HepG2 (cell line): ENCODE measurements around the gene APRT.

Experiments used
- ARID3A ChIP-seq: IDR thresholded peaks from 2 replicates; pipeline ENCODE4 v1.6.1; 2012; ENCODE audit warnings: low read depth, low read length, improper control_type of control experiment
- ATF3 ChIP-seq: sonication (generic); formaldehyde crosslinking; IDR thresholded peaks from 2 replicates; pipeline ENCODE4 v1.4.0; 2020; ENCODE audit warnings: missing genetic modification reagents
- CTCF ChIP-seq: sonication (generic); formaldehyde crosslinking; IDR thresholded peaks from 2 replicates; pipeline ENCODE4 v1.5.0; 2020; ENCODE audit warnings: mild to moderate bottlenecking, missing genetic modification reagents, moderate library complexity
- NFRKB ChIP-seq: fragments of 450-650 bp; IDR thresholded peaks from 2 replicates; pipeline ENCODE4 v1.6.1; 2017
- ZNF781 ChIP-seq: sonication (generic); formaldehyde crosslinking; IDR thresholded peaks from 2 replicates; pipeline ENCODE4 v1.5.1; 2020; ENCODE audit warnings: borderline replicate concordance, mild to moderate bottlenecking, missing genetic modification reagents; ENCODE audit errors: not compliant biosample characterization
- TF ChIP-seq, protein P1 (sequence below): sonication (generic); formaldehyde crosslinking; IDR thresholded peaks from 2 replicates; pipeline ENCODE4 v1.4.0; 2020; ENCODE audit warnings: mild to moderate bottlenecking, missing genetic modification reagents

DNA sequence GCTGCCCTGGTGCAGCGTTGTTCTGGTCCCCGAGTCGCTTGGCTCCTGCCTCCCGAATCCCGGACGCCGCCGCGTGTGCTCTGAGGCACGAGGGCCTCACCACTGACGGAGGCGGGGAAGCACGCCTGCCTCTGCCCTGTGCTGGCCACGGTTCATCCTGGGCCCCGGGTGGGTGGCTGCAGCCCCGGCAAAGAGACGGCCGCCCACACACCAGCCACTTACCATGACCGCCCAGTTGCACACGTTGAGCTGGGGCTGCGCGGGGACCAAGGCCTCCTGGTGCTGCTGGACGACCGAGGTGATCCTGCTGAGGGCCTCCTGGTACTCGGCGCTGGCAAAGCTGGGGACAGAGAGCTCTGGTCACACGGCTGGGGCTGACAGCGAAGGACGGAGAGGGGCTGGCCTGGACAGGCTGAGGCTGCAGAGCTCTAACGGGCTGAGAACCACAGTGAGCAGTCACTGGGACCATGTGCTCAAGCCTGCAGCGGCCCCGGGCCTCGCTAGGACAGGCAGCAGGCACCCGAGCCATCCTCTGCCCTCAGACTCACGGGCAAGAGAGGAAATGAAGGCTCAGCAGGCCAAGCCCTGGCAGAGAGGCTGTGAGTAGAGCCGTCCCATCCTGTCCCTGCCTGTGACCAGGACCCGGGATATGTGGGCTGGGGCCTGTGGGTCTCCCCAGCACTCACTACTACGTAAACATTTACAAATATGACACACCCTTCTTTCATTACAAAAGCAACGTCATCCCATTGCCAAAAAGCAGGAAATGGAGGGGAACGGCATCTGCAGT lies 6.3 kb upstream of the APRT start:
- TF ChIP-seq, protein P1, sequence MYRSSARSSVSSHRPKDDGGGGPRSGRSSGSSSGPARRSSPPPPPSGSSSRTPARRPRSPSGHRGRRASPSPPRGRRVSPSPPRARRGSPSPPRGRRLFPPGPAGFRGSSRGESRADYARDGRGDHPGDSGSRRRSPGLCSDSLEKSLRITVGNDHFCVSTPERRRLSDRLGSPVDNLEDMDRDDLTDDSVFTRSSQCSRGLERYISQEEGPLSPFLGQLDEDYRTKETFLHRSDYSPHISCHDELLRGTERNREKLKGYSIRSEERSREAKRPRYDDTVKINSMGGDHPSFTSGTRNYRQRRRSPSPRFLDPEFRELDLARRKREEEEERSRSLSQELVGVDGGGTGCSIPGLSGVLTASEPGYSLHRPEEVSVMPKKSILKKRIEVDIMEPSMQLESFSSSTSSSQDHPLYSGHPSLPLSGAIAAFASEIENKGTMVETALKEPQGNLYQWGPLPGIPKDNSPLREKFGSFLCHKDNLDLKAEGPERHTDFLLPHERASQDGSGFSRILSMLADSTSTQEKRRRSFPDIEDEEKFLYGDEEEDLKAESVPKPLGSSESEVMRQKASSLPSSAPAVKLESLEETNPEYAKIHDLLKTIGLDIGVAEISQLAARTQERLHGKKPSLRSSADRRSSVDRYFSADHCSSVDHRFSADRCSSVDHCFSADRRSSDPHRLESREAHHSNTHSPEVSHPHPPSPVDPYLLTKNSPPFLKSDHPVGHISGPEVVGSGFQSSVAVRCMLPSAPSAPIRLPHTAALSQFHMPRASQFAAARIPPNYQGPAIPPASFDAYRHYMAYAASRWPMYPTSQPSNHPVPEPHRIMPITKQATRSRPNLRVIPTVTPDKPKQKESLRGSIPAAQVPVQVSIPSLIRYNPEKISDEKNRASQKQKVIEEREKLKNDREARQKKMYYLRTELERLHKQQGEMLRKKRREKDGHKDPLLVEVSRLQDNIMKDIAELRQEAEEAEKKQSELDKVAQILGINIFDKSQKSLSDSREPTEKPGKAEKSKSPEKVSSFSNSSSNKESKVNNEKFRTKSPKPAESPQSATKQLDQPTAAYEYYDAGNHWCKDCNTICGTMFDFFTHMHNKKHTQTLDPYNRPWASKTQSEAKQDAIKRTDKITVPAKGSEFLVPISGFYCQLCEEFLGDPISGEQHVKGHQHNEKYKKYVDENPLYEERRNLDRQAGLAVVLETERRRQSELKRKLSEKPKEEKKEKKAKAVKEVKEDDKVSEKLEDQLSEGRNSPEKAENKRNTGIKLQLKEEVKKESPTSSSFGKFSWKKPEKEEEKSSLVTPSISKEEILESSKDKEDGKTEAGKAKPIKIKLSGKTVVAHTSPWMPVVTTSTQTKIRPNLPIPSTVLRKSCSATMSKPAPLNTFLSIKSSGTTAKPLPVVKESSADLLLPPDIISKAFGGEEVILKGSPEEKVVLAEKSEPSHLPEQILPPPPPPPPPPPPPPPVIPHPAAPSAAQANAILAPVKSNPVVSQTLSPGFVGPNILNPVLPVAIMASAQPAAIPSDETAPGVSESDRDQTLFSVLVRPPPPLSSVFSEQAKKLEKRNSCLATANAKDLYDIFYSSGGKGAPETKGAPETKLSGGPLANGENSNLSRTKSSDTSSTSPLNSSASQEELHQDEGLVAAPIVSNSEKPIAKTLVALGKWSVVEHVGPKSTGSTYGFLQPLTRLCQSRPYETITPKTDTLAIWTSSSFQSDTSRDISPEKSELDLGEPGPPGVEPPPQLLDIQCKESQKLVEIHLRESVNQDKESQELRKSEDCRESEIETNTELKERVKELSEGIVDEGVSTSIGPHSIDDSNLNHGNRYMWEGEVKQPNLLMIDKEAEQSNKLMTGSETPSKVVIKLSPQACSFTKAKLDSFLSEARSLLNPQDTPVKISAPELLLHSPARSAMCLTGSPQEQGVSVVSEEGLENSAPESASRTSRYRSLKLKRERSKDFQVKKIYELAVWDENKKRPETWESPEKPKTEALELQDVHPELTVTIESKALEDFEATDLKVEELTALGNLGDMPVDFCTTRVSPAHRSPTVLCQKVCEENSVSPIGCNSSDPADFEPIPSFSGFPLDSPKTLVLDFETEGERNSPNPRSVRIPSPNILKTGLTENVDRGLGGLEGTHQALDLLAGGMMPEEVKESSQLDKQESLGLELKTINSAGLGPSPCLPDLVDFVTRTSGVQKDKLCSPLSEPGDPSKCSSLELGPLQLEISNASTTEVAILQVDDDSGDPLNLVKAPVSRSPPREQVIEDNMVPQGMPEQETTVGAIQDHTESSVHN (CRISPR knock-in tag) = no peak
- no peak for TF ChIP-seq ARID3A
- TF ChIP-seq ZNF781 (CRISPR knock-in tag) = no peak
- no peak for TF ChIP-seq ATF3 (CRISPR knock-in tag)
- 0 out of 2 replicates have a peak, but pooled peaks have one; percentile 11 for TF ChIP-seq CTCF (CRISPR knock-in tag)
- TF ChIP-seq NFRKB = no peak
